DOHH2 (cell line): Measurements from ENCODE around the gene CALCA.
"Not testable (repeated sequence)": the region's sequence is repeated elsewhere in the genome, so short reads cannot be mapped to it uniquely, and the experiment has no call there.

ENCODE experiments used
- H3F3A ChIP-seq: fragments of 200-600 bp; sonication (generic), shearing (Covaris generic); 2 replicates; pipeline ENCODE4 v1.6.0; 2016; ENCODE audit warnings: antibody characterized with exemption, mild to moderate bottlenecking; ENCODE audit not compliant: control insufficient read depth, insufficient read depth
- H3K27ac ChIP-seq: fragments of 200-600 bp; sonication (generic); 2 replicates; pipeline ENCODE4 v1.5.1; 2014; ENCODE audit warnings: low read depth, mild to moderate bottlenecking, low read length, moderate library complexity
- H3K27me3 ChIP-seq: fragments of 200-600 bp; sonication (generic); 2 replicates; pipeline ENCODE4 v1.6.1; 2014; ENCODE audit warnings: mild to moderate bottlenecking, low read length, mixed read lengths; ENCODE audit not compliant: control insufficient read depth
- H3K36me3 ChIP-seq: fragments of 200-600 bp; sonication (generic); 2 replicates; pipeline ENCODE4 v1.6.1; 2014; ENCODE audit warnings: mild to moderate bottlenecking, low read length, moderate library complexity, mixed read lengths; ENCODE audit not compliant: control insufficient read depth
- H3K4me1 ChIP-seq: fragments of 200-600 bp; sonication (generic); 2 replicates; pipeline ENCODE4 v1.6.1; 2014; ENCODE audit warnings: mild to moderate bottlenecking, low read length, mixed read lengths; ENCODE audit not compliant: control insufficient read depth
- H3K4me2 ChIP-seq: fragments of 200-600 bp; sonication (generic); 2 replicates; pipeline ENCODE4 v1.6.0; 2014; ENCODE audit warnings: mild to moderate bottlenecking, low read length, moderate library complexity
- H3K4me3 ChIP-seq: fragments of 200-600 bp; sonication (generic); 2 replicates; pipeline ENCODE4 v1.5.1; 2014; ENCODE audit warnings: mild to moderate bottlenecking, low read length, mixed read lengths
- H3K79me2 ChIP-seq: fragments of 200-600 bp; sonication (generic); 2 replicates; pipeline ENCODE4 v1.6.1; 2014; ENCODE audit warnings: mild to moderate bottlenecking, low read length, mixed read lengths; ENCODE audit not compliant: control insufficient read depth
- H3K9me2 ChIP-seq: fragments of 200-600 bp; sonication (generic); replicated peaks from 2 replicates; pipeline ENCODE4 v1.6.1; 2014; ENCODE audit warnings: mild to moderate bottlenecking, low read length, mixed read lengths; ENCODE audit not compliant: control insufficient read depth
- H3K9me3 ChIP-seq: fragments of 200-600 bp; sonication (generic); 2 replicates; pipeline ENCODE4 v1.6.1; 2014; ENCODE audit warnings: antibody characterized with exemption, low read length, mixed read lengths; ENCODE audit not compliant: control insufficient read depth, insufficient read depth
- H4K20me1 ChIP-seq: fragments of 200-600 bp; sonication (generic); 2 replicates; pipeline ENCODE4 v1.6.0; 2014; ENCODE audit warnings: low read depth, mild to moderate bottlenecking, antibody characterized with exemption, low read length, moderate library complexity; ENCODE audit not compliant: control insufficient read depth, insufficient read depth
- EZH2phosphoT487 ChIP-seq: fragments of 200-600 bp; sonication (generic); IDR thresholded peaks from 2 replicates; pipeline ENCODE4 v1.6.1; 2017; ENCODE audit warnings: borderline replicate concordance, mild to moderate bottlenecking, antibody characterized with exemption, low read length, moderate library complexity, mixed read lengths
- TF ChIP-seq, protein P1 (sequence below): fragments of 200-600 bp; sonication (generic); IDR thresholded peaks from one replicate; pipeline ENCODE4 v1.5.1; 2014; ENCODE audit warnings: antibody characterized with exemption, mild to moderate bottlenecking, low read depth, low read length; ENCODE audit not compliant: poor library complexity, severe bottlenecking

Gene CALCA

DNA sequence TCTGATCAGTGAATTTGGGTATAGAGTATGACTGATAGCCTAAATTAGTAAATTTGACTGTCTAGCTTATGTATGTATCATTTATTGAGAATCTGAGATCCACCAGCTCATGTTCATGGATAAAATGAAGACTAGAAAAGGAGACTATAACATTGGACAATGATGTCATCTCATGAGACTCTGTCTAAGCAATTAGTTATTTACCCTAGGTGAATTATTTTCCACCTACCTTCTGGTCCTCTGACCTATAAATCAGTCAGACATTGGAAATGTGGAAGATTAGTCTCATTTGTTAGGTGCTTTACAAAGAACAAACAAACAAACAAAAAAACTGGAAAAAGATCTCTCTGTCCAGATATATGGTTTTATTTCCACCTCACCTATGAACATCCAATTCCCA, 38.7 kb upstream of the CALCA start:
- no peak for TF ChIP-seq EZH2phosphoT487
- TF ChIP-seq, protein P1, sequence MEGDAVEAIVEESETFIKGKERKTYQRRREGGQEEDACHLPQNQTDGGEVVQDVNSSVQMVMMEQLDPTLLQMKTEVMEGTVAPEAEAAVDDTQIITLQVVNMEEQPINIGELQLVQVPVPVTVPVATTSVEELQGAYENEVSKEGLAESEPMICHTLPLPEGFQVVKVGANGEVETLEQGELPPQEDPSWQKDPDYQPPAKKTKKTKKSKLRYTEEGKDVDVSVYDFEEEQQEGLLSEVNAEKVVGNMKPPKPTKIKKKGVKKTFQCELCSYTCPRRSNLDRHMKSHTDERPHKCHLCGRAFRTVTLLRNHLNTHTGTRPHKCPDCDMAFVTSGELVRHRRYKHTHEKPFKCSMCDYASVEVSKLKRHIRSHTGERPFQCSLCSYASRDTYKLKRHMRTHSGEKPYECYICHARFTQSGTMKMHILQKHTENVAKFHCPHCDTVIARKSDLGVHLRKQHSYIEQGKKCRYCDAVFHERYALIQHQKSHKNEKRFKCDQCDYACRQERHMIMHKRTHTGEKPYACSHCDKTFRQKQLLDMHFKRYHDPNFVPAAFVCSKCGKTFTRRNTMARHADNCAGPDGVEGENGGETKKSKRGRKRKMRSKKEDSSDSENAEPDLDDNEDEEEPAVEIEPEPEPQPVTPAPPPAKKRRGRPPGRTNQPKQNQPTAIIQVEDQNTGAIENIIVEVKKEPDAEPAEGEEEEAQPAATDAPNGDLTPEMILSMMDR: no peak
- Histone ChIP-seq H3K9me3 (no peaks in the 10 kb centered on the region), H3K4me3 (no peak overlapping the region), H3F3A (no peaks in the 10 kb centered on the region), H3K36me3 (no peaks in the 10 kb centered on the region), H3K27me3 (peaks cover 15% of the 10 kb centered on the region), H4K20me1 (no peaks in the 10 kb centered on the region), H3K79me2 (no peaks in the 10 kb centered on the region), H3K4me2 (no peak overlapping the region), H3K27ac (no peak overlapping the region), H3K9me2 (no peaks in the 10 kb centered on the region), H3K4me1 (no peaks in the 10 kb centered on the region)

GRCh38 chr11:15006139-15006759, 34.1 kb upstream of the CALCA start:
- no peaks in the 10 kb centered on the region for H3F3A ChIP-seq
- no peaks in the 10 kb centered on the region for H3K9me2 ChIP-seq
- H3K4me1 ChIP-seq: no peaks in the 10 kb centered on the region
- H3K79me2 ChIP-seq: no peaks in the 10 kb centered on the region
- no peak overlapping the region for H3K4me3 ChIP-seq
- H3K27me3 ChIP-seq: peaks cover 19% of the 10 kb centered on the region
- H4K20me1 ChIP-seq: no peaks in the 10 kb centered on the region
- TF ChIP-seq, protein P1: peak; percentile 72
- TF ChIP-seq EZH2phosphoT487: no peak
- H3K9me3 ChIP-seq: no peaks in the 10 kb centered on the region
- no peak overlapping the region for H3K27ac ChIP-seq
- no peak overlapping the region for H3K4me2 ChIP-seq
- no peaks in the 10 kb centered on the region for H3K36me3 ChIP-seq

- not testable (repeated sequence) for H3K36me3 ChIP-seq, H3K9me3 ChIP-seq, H3K79me2 ChIP-seq, H3K4me1 ChIP-seq, H3F3A ChIP-seq, H4K20me1 ChIP-seq, H3K27ac ChIP-seq, H3K4me2 ChIP-seq, H3K4me3 ChIP-seq, H3K27me3 ChIP-seq, H3K9me2 ChIP-seq
Measured at GRCh38 chr11:14988133-14988532, 16.0 kb upstream of the CALCA start.

GRCh38 chr11:14981507-14981906, 9.4 kb upstream of the CALCA start:
- Histone ChIP-seq H3K9me2 (no peaks in the 10 kb centered on the region), H3K36me3 (no peaks in the 10 kb centered on the region), H3K4me2 (no peak overlapping the region)

More at GRCh38 chr11:14981507-14981906, 9.4 kb upstream of the CALCA start:
- H3K4me3 ChIP-seq: no peak overlapping the region
- no peaks in the 10 kb centered on the region for H3K79me2 ChIP-seq
- H3K9me3 ChIP-seq: no peaks in the 10 kb centered on the region
- no peak overlapping the region for H3K27ac ChIP-seq
- no peaks in the 10 kb centered on the region for H4K20me1 ChIP-seq
- H3K4me1 ChIP-seq: no peaks in the 10 kb centered on the region
- H3F3A ChIP-seq: no peaks in the 10 kb centered on the region
- peaks cover 5% of the 10 kb centered on the region for H3K27me3 ChIP-seq
- TF ChIP-seq, protein P1: no peak
